GM19467 (cell line): ENCODE measurements around the gene TIMELESS.
A peak's percentile ranks its signal among the peaks of the same experiment; 100 is the strongest.
"Not testable (repeated sequence)": the region's sequence is repeated elsewhere in the genome, so short reads cannot be mapped to it uniquely, and the experiment has no call there.

ENCODE experiments used
- ATAC-seq: cut with Tn5 transposase; IDR thresholded peaks from one replicate; pipeline ENCODE4 v1.9.1; 2021; ENCODE audit warnings: mild to moderate bottlenecking, moderate library complexity; ENCODE audit not compliant: unreplicated experiment

The TIMELESS gene, protein sequence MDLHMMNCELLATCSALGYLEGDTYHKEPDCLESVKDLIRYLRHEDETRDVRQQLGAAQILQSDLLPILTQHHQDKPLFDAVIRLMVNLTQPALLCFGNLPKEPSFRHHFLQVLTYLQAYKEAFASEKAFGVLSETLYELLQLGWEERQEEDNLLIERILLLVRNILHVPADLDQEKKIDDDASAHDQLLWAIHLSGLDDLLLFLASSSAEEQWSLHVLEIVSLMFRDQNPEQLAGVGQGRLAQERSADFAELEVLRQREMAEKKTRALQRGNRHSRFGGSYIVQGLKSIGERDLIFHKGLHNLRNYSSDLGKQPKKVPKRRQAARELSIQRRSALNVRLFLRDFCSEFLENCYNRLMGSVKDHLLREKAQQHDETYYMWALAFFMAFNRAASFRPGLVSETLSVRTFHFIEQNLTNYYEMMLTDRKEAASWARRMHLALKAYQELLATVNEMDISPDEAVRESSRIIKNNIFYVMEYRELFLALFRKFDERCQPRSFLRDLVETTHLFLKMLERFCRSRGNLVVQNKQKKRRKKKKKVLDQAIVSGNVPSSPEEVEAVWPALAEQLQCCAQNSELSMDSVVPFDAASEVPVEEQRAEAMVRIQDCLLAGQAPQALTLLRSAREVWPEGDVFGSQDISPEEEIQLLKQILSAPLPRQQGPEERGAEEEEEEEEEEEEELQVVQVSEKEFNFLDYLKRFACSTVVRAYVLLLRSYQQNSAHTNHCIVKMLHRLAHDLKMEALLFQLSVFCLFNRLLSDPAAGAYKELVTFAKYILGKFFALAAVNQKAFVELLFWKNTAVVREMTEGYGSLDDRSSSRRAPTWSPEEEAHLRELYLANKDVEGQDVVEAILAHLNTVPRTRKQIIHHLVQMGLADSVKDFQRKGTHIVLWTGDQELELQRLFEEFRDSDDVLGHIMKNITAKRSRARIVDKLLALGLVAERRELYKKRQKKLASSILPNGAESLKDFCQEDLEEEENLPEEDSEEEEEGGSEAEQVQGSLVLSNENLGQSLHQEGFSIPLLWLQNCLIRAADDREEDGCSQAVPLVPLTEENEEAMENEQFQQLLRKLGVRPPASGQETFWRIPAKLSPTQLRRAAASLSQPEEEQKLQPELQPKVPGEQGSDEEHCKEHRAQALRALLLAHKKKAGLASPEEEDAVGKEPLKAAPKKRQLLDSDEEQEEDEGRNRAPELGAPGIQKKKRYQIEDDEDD

DNA sequence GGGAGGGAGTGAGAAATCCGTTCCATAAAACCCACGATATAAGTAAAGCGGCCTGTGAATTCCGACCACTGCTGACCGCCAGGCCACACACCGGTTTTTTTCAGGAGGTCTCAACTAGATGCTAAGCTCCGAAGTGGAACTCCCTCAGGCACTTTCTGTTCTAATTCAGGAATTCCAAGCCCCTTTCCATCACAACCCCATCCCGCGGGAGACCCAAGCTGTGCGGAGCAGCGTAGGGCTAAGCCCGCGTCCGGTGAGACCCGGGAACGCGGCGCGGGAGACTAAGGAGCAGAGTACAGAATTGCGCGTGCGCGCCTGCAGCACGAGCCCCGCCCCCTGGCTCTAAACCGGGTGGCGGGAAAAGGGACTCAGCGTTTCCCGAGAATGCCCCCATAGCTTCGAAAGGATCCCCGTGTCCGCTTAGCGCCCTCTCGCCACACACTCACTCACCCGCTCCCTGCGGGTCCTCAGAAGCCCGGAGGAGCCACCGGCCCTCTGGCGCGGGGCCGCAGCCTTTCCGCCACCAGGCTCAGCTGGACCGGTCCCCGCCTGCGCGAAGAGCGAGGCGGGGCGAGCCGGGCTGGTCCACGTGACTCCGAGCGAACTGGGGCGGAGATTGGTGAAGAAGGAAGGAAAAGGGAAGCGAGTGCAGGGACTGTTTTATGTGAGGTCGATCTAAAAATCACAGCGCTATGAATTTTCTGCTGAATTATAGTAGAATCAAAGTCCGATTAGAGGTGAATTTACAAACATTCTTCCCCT is at the start of gene TIMELESS:
TIMELESS (minus strand) TSS at position 567 of the 762 bp plus-strand sequence. CDS start 15,256 bp downstream, outside the sequence.
- peak; percentile 96 for ATAC-seq

DNA sequence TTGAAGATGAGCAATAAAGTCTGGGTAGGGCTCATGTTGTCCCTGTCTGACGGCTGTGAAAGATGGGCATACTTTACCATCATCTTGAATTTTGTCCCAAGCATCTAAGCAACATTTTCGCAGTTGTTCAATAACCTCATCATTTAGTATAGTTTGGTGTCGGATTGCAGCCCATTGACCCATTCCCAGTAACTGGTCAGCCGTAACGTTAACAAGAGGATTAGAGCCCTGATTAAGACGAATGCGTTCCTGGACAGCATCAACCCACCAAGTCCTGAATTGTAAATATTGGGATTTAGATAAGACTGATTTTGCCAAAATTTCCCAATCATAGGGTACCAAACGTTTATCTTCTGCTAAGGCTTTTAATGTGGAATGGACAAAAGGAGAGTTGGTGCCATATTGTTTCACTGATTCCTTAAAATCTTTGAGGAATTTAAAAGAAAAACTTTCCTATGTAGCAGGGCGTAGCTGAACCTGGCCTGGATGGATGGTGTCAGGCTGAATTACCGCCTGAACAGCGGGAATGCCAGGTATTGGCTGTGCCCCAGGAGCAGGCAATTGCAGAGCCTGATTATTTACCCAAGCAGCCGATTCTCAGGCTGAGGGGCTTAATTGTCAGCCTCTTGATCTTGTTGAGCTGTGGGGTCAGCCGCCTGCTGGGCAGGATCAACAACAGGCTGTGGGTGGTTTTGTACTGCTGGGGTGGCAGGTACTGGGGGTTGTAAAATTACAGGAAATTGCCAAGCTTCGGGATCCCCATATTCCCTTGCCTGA is 49.1 kb upstream of the TIMELESS start:
- not testable (repeated sequence) for ATAC-seq

DNA sequence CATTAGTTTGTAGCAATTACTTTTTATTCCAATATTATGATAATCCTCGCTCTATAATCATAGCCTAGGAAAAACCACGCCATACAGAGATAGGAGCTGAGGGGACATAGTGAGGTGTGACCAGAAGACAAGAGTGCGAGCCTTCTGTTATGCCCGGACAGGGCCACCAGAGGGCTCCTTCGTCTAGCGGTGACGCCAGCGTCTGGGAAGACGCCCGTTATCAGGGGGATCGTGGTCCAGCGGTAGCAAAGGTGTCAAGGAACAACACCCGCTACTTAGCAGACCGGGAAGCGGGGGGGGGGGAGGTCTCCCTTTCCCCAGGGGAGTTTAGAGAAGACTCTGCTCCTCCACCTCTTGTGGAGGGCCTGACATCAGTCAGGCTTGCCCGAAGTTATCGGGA is 47.5 kb upstream of the TIMELESS start:
- not testable (repeated sequence) for ATAC-seq

DNA sequence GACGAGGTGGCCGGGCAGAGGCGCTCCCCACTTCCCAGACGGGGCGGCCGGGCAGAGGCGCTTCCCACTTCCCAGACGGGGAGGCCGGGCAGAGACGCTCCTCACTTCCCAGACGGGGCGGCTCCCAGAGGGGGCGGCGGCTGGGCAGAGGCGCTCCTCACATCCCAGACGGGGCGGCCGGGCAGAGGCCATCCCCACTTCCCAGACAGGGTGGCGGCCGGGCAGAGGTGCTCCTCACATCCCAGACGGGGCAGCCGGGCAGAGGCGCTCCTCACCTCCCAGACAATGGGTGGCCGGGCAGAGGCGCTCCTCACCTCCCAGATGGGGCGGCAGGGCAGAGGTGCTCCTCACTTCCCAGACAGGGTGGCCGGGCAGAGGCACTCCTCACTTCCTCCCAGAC is 45.3 kb upstream of the TIMELESS start:
- not testable (repeated sequence) for ATAC-seq

DNA sequence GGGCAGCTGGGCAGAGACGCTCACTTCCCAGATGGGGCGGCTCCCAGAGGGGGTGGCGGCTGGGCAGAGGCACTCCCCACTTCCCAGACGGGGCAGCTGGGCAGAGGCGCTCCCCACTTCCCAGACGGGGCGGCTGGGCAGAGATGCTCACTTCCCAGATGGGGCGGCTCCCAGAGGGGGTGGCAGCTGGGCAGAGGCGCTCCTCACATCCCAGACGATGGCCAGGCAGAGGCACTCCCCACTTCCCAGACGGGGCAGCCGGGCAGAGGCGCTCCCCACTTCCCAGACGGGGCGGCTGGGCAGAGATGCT is 44.8 kb upstream of the TIMELESS start:
- ATAC-seq, result not testable (repeated sequence)

DNA sequence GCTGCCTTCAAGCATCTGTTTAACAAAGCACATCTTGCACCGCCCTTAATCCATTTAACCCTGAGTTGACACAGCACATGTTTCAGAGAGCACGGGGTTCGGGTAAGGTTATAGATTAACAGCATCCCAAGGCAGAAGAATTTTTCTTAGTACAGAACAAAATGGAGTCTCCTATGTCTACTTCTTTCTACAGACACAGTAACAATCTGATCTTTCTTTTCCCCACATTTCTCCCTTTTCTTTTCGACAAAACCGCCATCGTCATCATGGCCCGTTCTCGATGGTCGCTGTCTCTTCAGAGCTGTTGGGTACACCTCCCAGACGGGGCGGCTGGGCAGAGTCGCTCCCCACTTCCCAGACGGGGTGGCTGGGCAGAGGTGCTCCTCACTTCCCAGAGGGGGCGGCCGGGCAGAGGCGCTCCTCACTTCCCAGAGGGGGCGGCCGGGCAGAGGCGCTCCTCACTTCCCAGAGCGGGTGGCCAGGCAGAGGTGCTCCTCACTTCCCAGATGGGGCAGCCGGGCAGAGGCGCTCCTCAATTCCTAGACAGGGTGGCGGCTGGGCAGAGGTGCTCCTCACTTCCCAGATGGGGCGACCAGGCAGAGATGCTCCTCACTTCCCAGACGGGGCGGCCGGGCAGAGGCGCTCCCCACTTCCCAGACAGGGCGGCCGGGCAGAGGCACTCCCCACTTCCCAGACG is 44.3 kb upstream of the TIMELESS start:
- not testable (repeated sequence) for ATAC-seq

DNA sequence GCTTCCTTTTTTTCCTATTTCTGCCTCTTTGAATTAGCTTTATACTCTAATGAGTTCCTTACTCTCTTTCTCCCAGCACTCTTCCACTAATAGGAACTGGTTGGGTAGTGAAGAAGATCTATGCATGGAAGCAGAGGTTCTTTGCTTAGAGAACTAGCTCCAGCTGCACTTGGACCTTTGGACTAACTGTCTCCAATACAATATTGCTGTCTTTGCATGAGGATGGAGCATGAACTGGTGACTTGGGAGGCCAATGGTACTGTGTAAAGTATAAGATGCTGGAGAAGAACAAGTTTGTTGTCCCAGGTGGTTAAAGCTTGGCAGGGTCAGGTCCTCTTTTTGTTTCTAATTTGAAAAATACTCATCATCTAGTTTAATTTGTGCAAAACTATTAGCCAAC is 41.1 kb upstream of the TIMELESS start:
- ATAC-seq, result no peak

DNA sequence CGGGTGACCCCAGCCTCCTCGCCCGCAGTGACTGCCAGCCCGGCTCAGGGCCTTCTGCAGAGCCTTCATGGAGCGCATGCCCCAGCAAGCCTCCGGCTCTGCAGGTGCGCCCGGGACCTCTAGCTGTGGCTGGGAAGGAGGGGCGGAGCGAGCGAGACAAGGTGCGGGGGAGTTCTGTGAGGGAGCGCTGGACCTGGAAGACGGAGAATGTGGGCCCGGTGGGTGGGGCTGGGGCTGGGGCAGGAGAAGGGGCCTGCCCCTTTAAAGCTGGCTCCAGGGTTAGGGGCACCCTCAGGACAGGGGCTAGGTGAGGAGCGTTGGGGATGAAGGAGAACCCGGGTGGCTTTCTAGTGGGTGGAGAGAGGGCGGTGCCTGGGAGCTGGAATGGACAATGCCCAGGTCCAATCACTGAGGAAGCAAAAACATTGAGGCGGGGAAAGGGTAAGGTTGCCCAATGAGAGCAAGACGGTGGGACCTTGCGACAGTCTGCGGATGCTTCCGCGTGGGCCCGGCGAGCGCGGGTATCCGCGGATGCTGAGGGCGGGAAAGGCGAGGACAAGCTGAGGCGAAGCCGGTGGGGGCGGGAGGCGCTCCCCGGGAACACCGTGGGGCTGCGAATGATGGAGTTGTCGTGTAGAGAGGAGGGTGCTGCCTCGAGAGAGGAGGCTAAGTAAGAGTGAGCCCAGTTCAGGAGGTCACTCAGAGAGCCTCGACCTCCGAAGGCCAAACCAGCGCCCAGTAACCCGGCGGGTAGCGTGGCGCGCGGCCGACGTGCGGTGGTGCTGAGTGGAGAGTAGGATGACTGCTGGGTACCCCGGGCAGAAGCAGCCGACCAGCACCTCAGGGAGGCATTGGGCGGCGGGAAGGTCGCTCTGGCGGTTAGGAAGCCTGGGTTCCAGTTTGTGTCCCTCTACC is 39.1 kb upstream of the TIMELESS start, which contains the start of gene GLS2:
GLS2 (minus strand) TSS at position 121 of the 915 bp plus-strand sequence; CDS start at position 78, 43 bp downstream.
- ATAC-seq, result peak; percentile 89

DNA sequence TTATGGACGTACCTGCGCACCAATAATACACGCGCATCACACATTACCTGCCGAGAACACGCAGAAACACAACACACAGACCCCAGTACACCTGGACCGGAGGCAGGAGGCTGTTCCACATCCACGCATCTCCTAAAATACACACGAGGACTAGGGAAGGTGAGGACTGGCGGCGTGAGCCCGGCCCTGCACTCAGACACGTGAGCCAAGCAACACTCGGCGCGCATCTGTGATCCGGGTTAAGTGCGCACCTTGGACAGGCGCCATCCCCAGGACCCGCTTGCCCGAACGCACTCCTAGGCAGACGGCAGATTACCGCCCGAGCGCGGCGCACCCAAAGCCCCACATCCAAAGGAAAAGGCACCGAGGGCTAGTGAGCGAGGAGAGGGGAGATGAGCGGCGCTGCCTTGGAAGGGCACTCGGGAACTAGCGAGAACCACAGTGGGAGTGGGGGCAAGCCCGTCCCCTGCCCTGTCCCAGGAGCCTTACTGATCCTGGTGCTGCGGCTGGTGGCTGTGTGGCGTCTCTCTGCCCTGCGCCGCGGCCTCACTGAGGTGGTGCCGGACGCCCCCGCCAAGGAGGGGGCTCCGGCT is 38.3 kb upstream of the TIMELESS start:
- peak; percentile 26 for ATAC-seq

DNA sequence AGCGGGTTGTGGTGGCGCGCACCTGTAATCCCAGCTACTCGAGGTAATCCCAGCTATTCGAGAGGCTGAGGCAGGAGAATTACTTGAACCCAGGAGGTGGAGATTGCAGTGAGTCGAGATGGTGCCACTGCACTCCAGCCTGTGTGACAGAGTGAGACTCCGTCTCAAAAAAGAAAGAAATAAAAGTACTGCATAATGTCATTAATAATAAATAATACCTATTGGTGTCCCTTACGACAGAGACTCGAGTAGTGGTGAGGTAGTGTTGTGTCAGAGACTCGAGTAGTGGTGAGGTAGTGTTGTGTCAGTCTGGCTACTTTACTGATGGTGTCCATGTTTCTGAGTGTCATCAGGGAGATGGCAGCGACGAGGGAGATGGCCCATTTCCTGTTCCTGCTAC is 37.5 kb upstream of the TIMELESS start:
- ATAC-seq, result no peak

DNA sequence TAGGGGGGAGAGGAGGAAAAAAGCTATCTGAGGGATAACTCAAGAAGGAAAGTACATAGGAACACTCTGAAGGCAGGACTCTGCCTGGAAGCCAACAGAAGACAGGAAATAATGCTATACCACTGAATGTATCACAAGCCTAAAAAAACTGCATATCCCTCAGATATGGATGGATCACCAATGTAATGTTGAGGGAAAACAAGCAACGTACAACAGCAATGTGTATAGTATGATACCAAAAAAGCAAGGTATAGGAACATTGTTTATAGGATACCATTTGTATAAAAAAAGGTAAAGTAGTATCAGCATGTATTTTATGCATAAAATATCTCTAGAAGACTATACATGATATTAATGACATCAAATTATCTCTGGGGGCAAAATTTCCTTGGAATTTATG is 35.3 kb upstream of the TIMELESS start:
- no peak for ATAC-seq

DNA sequence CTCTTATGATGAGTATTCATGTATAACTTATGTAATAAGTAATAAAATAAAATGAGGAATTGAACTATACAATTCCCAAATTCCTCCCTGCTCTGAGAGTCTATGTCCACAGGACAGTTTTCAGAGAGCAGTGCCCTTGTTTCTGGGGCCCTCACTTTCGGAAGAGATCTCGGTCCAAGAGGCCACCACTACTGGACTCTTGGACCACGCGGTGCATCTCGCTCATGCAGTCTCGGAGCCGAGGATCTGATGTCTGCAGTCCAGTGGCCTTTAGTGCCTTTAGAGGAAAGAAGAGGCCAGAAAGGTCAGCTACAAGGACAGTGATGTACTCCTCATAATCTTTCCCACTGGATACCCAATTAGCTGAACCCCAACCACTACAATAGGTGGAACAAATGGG is 30.4 kb upstream of the TIMELESS start:
- no peak for ATAC-seq

DNA sequence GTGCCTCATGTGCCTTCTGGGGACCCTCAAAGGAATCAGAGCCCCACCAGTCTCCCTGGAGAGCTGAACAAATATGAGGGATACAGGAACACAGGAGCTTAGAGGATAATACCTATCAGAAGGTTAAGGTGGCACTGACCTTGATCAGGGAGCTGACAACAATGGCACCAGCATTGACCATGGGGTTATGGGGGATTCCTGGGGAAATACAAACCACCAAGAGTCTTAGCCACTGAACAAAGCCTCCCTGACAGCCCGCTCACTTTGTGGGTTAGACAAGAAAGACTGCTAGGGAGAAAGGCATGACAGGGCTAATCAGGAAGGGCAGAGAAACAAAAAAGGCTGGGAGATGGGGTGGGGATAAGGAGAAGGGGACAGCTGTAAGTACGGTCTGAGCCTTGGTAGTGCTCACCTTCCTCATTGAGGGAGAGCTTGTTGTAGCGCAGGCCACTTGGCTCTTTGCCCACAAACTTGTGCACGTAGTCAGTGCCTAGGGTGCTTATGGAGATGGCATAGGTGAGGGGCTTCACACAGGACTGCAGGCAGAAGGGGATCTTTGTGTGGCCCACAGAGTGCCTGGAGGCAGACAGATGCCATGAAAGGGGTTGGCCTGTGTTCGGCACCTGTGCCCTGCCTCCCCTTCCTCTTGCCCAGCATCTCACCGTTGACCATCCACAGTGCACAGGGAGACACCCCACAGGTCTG is 28.4 kb upstream of the TIMELESS start:
- no peak for ATAC-seq

DNA sequence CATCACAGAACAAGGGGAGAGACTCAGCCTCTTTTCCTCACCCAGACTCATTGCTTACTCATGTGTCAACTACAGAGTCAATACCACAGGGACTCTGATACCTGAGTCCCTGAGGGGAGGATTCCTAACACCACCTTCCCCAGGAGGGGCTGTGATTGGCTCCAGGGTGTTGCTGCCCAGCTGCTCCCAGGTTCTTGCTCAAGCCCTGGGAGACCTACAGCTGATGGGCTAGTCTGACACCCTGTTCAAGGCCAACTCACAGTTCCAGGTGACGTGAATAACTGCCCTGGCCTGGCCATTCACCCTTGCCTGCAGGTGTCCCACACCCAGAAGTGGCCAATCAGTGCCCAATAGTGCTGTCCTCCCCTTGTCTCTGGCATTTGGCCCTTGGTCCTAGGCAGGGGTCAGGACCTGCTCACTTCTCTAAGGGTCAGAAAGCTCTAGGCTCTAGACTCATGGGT is 27.8 kb upstream of the TIMELESS start:
- ATAC-seq, result no peak

DNA sequence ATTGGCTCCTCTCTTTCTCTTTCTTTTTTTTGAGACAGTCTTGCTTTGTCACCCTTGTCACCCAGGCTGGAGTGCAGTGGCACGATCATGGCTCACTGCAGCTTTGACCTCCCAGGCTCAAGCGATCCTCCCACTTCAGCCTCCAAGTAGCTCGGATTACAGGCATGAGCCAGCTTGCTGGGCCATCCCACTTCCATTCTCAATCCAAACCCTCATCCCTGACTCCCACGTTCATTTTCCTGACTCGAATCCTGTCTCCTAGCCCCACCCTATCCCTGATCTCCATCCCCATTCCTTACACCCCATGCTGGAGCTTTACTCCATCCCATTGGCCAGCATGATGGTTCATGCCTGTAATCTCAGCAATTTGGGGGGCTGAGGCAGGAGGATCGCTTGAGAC is 26.9 kb upstream of the TIMELESS start:
- ATAC-seq, result no peak

DNA sequence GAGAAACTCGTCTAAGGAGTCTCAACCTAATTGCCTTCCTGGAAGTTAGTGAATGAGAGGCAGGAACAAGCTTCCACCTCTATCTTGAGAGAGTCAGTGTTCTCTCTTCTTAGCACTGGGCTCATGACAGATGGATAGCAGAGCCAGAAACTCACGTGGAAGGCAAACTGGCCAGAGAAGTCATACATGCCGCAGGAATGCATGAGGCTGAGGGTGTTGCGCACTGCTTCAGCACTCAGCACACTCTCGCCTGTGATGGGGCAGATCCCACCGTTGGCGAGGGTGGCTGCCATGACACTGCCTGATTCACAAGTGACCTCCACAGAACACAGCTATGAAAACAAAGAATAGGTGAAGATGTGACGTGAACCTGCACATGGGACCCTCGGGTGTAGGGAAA is 25.2 kb upstream of the TIMELESS start:
- no peak for ATAC-seq
